GM23338 (cell line): ENCODE data around the gene MAN2B2. TPM values are rescaled to one million over a fixed set of nuclear protein-coding genes. Genes with fewer than 3 reads are reported as not detected.

ENCODE experiments used
- ATAC-seq: fragments of 200-7000 bp; cut with Tn5 transposase; 3 replicates; pipeline ENCODE4 v1.9.1; 2020
- DNase-seq: peaks from one replicate; pipeline ENCODE4 v3.0.0-alpha.2; 2015; ENCODE audit warnings: low spot score
- H2AFZ ChIP-seq: fragments of 200-600 bp; sonication (generic); 2 replicates; pipeline ENCODE4 v1.8.0; 2016; ENCODE audit warnings: antibody characterized with exemption, mild to moderate bottlenecking, moderate library complexity
- H3F3A ChIP-seq: fragments of 200-600 bp; sonication (generic); replicated peaks from 2 replicates; pipeline ENCODE4 v1.8.0; 2017; ENCODE audit warnings: antibody characterized with exemption, mixed run types, low read depth
- H3K27ac ChIP-seq: fragments of 200-600 bp; sonication (generic); 2 replicates; pipeline ENCODE4 v1.6.1; 2016; ENCODE audit warnings: low read depth
- H3K27me3 ChIP-seq: fragments of 200-600 bp; sonication (generic); 2 replicates; pipeline ENCODE4 v1.8.0; 2016; ENCODE audit warnings: mild to moderate bottlenecking, mixed run types, moderate library complexity; ENCODE audit not compliant: insufficient read depth
- H3K36me3 ChIP-seq: fragments of 200-600 bp; sonication (generic); 2 replicates; pipeline ENCODE4 v1.8.0; 2016; ENCODE audit warnings: mild to moderate bottlenecking; ENCODE audit not compliant: insufficient read depth
- H3K4me1 ChIP-seq: fragments of 200-600 bp; sonication (generic); 2 replicates; pipeline ENCODE4 v1.8.0; 2016; ENCODE audit warnings: mild to moderate bottlenecking, moderate library complexity; ENCODE audit not compliant: insufficient read depth
- H3K4me2 ChIP-seq: fragments of 200-600 bp; sonication (generic); 2 replicates; pipeline ENCODE4 v1.7.1; 2017; ENCODE audit warnings: mixed run types
- H3K4me3 ChIP-seq: fragments of 200-600 bp; sonication (generic); 2 replicates; pipeline ENCODE4 v1.6.1; 2016; ENCODE audit warnings: mixed run types
- H3K79me2 ChIP-seq: fragments of 200-600 bp; sonication (generic); replicated peaks from 2 replicates; pipeline ENCODE4 v1.8.0; 2017; ENCODE audit warnings: mild to moderate bottlenecking; ENCODE audit not compliant: insufficient read depth
- H3K9me2 ChIP-seq: fragments of 200-600 bp; sonication (generic); 2 replicates; pipeline ENCODE4 v1.8.0; 2017; ENCODE audit not compliant: insufficient read depth
- H4K20me1 ChIP-seq: fragments of 200-600 bp; sonication (generic); replicated peaks from 2 replicates; pipeline ENCODE4 v1.8.0; 2017; ENCODE audit warnings: mild to moderate bottlenecking; ENCODE audit not compliant: insufficient read depth
- H3K27ac Mint-ChIP-seq: 2 replicates; pipeline ENCODE4 v1.8.0; 2020; ENCODE audit warnings: inconsistent platforms, mild to moderate bottlenecking, moderate library complexity, mixed read lengths
- H3K27me3 Mint-ChIP-seq: 3 replicates; pipeline ENCODE4 v1.8.0; 2022; ENCODE audit warnings: low read depth, mild to moderate bottlenecking, moderate library complexity, mixed read lengths, inconsistent platforms; ENCODE audit not compliant: insufficient read depth, poor library complexity
- H3K36me3 Mint-ChIP-seq: 3 replicates; pipeline ENCODE4 v1.8.0; 2021; ENCODE audit warnings: low read depth, mild to moderate bottlenecking, inconsistent platforms, moderate library complexity, mixed read lengths
- H3K4me1 Mint-ChIP-seq: 3 replicates; pipeline ENCODE4 v1.8.0; 2020; ENCODE audit warnings: mild to moderate bottlenecking, inconsistent platforms, mixed read lengths
- H3K4me3 Mint-ChIP-seq: 3 replicates; pipeline ENCODE4 v1.8.0; 2021; ENCODE audit warnings: moderate library complexity, mild to moderate bottlenecking, inconsistent platforms, mixed read lengths
- H3K9me3 Mint-ChIP-seq: 3 replicates; pipeline ENCODE4 v1.8.0; 2020; ENCODE audit warnings: moderate library complexity, mild to moderate bottlenecking, inconsistent platforms, mixed read lengths
- JUNB ChIP-seq: IDR thresholded peaks from one replicate; pipeline ENCODE4 v1.6.1; 2016; ENCODE audit warnings: antibody characterized with exemption; ENCODE audit not compliant: unreplicated experiment
- REST ChIP-seq: IDR thresholded peaks from one replicate; pipeline ENCODE4 v1.6.1; 2018; ENCODE audit warnings: antibody characterized with exemption; ENCODE audit not compliant: unreplicated experiment
- STAT1 ChIP-seq: IDR thresholded peaks from one replicate; pipeline ENCODE4 v1.6.1; 2016; ENCODE audit warnings: antibody characterized with exemption; ENCODE audit not compliant: unreplicated experiment
- ZNF331 ChIP-seq: fragments of 250-450 bp; sonication (Bioruptor Pico); IDR thresholded peaks from 2 replicates; pipeline ENCODE4 v1.5.0; 2020; ENCODE audit warnings: low read depth, mild to moderate bottlenecking, moderate library complexity
- ZNF462 ChIP-seq: fragments of 250-450 bp; sonication (Bioruptor Pico); IDR thresholded peaks from 2 replicates; pipeline ENCODE4 v1.5.0; 2020; ENCODE audit warnings: mild to moderate bottlenecking, moderate library complexity
- polyA plus RNA-seq: library from polyadenylated mRNA; unstranded; fragments of >200 nt; fragmentation: Nextera tagmentation; extraction: Ambion mirVana; gene quantifications from 2 replicates; pipeline ENCODE4 v1.2.1, GENCODE V29; 2016
- total RNA-seq: library from RNA; depleted of rRNA; stranded (reverse); fragments of >200 nt; shearing (Covaris generic); gene quantifications from 2 replicates; pipeline ENCODE4 v1.2.3, GENCODE V29; 2014
- TF ChIP-seq, protein P1 (sequence below), 2 experiments: fragments of 200-600 bp in 1 of 2; sonication (generic) in 1 of 2; conservative IDR thresholded peaks; 2 replicates each; pipeline versions ENCODE4 v1.5.1 to v1.6.1; 2016 to 2017; ENCODE audit warnings: antibody characterized with exemption in 2 of 2, low read depth in 2 of 2, mild to moderate bottlenecking in 2 of 2, moderate library complexity in 1 of 2

MAN2B2 gene
- total and polyA plus RNA-seq, 2 experiments from 2014 or later: 1.6 to 6.9 TPM

GRCh38 chr4:6586715-6587325, 11.8 kb downstream of the MAN2B2 start:
- Histone ChIP-seq H2AFZ (no peak overlapping the region), H3K4me1 (no peaks in the 10 kb centered on the region), H3K9me2 (no peaks in the 10 kb centered on the region), H3K4me2 (no peak overlapping the region), H4K20me1 (no peaks in the 10 kb centered on the region), H3K27me3 (no peaks in the 10 kb centered on the region), H3K4me3 (no peak overlapping the region), H3F3A (no peaks in the 10 kb centered on the region), H3K79me2 (no peaks in the 10 kb centered on the region), H3K36me3 (no peaks in the 10 kb centered on the region), H3K27ac (no peak overlapping the region)
- H3K9me3 Mint-ChIP-seq: peaks cover 14% of the 10 kb centered on the region
- peaks cover 12% of the 10 kb centered on the region for H3K36me3 Mint-ChIP-seq
- H3K27me3 Mint-ChIP-seq: peaks cover 3% of the 10 kb centered on the region
- H3K27ac Mint-ChIP-seq: no peak overlapping the region
- H3K4me3 Mint-ChIP-seq: no peak overlapping the region
- TF ChIP-seq, protein P1, sequence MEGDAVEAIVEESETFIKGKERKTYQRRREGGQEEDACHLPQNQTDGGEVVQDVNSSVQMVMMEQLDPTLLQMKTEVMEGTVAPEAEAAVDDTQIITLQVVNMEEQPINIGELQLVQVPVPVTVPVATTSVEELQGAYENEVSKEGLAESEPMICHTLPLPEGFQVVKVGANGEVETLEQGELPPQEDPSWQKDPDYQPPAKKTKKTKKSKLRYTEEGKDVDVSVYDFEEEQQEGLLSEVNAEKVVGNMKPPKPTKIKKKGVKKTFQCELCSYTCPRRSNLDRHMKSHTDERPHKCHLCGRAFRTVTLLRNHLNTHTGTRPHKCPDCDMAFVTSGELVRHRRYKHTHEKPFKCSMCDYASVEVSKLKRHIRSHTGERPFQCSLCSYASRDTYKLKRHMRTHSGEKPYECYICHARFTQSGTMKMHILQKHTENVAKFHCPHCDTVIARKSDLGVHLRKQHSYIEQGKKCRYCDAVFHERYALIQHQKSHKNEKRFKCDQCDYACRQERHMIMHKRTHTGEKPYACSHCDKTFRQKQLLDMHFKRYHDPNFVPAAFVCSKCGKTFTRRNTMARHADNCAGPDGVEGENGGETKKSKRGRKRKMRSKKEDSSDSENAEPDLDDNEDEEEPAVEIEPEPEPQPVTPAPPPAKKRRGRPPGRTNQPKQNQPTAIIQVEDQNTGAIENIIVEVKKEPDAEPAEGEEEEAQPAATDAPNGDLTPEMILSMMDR (conservative IDR thresholded peaks at IDR 0.05; ENCODE audit: low read depth in 2 of 2): 0 out of 4 replicates have a peak, but pooled peaks of 1 of the 2 experiments have one; percentile 13
- TF ChIP-seq JUNB: no peak
- no peak for TF ChIP-seq STAT1
- TF ChIP-seq ZNF331 (CRISPR knock-in tag): no peak
- no peak for TF ChIP-seq ZNF462
- TF ChIP-seq REST: no peak
- H3K4me1 Mint-ChIP-seq: no peaks in the 10 kb centered on the region
- no peak for DNase-seq
- ATAC-seq: peak; percentile 61
